Activated T-helper 1 cell treated with anti-CD3 and anti-CD28 coated beads, Interleukin-2, amount 50 U/mL, for 16 hours (primary cell): ENCODE measurements around the gene NEGR1.

Experiments
- DNase-seq, 2 donors: peaks; one replicate each; pipeline ENCODE4 v3.0.0-alpha.2; 2020; ENCODE audit warnings: low read depth in 1 of 2, low spot score in 1 of 2

Gene NEGR1

GRCh38 chr1:71413441-71414175, 868.7 kb downstream of the NEGR1 start:
- DNase-seq, result no peak

- DNase-seq, result no peak
Observed at GRCh38 chr1:71400050-71400449, 882.3 kb downstream of the NEGR1 start.

DNA sequence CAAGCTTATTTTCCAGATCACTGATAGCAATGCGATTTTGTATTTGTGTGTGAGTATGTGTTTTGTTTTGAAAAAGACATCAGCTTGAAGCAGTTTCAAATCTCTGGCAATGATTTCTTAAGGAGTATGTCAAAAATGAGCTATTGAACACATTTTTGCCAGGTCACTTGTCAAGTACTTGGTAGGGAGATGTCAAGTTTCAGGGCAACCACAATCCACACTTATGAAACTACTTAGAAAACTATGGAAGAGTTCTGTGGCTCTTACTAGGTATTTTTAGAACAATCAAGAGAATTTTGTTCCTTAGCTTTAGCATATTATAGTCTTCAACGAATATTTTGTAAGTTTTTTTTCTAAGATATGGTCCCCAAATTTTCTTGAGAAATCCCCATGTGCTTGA, 882.7 kb downstream of the NEGR1 start:
- no peak for DNase-seq

- DNase-seq, result no peak
Observed at GRCh38 chr1:71393301-71393700, 889.0 kb downstream of the NEGR1 start.

DNA sequence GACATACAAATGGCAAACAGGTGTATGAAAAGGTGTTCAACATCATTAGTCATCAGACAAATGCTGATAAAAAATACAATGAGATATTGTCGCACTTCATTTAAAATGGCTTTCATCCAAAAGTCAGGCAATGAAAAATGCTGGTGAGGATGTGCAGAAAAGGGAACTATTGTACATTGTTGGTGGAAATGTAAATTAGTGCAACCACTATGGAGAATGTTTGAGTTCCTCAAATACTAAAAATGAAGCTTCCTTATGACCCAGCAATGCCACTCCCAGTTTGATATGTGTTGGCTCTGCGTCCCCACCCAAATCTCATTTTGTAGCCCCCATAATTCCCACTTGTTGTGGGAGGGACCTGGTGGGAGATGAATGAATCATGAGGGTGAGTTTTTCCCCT, 891.8 kb downstream of the NEGR1 start:
- DNase-seq, result no peak

- DNase-seq, result no peak
Observed at GRCh38 chr1:71377886-71378285, 904.5 kb downstream of the NEGR1 start.

DNA sequence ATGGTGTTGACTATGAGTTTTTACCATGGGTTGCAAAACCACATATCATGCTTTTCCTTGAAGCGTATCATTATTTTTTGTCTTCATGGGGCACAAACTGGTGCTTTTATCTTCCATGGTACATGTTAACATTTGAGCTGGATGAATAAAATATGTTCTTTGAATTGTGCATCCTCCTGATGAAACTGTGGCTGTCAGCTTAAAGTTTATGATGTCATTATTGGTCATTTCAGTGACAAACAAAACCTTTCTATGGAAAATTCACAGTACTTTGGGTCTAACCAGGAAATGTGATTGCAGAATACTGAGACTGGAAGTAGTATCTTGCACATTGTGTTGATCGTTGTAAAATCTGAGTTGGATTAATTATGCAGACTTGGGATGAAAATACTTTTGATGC, 909.8 kb downstream of the NEGR1 start:
- DNase-seq, result no peak

- DNase-seq, result no peak
Observed at GRCh38 chr1:71371581-71371980, 910.8 kb downstream of the NEGR1 start.

DNA sequence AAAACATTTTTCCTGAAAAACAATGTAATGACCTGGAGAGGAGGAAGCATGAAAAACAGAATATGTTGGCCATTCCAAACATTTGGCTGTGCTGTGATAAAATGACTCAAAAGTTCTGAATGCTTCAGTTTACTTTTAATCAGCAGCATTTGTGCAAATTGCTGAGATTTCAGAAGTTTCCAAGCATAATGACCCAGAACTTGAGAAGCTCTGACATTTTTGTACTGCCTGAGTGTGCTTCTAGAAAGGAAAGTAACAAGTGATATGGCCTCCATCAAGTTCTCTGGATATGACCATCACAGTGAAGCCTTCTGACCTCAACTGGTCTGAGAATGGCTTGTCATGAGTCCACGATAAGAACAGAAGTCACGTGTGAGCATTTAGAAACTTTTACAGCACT, 918.1 kb downstream of the NEGR1 start:
- no peak for DNase-seq

- no peak for DNase-seq
Observed at GRCh38 chr1:71362691-71363090, 919.6 kb downstream of the NEGR1 start.

- no peak for DNase-seq
Observed at GRCh38 chr1:71362076-71362475, 920.3 kb downstream of the NEGR1 start.

DNA sequence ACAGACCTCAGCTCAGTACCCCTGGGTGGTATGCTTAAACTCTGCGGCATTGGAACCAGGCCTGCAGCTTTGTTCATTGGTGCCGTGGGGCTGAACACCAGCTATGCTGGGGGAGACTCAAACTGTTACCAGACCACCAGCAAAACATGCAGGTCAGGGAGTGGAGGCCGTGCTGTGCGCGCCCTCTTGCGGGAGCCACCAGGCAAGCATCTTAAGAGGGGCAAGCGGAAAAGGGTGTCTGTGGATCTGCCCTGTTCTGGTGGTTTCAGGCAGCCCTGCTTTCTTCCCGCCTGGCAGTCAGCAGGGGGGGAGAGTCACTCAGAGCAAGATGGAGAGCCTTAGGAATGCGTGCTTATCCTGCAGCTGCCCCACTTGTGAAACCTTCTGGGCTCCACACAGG, 924.6 kb downstream of the NEGR1 start:
- DNase-seq, result no peak

GRCh38 chr1:71351438-71351837, 930.9 kb downstream of the NEGR1 start:
- DNase-seq, result no peak

- DNase-seq, result no peak
Observed at GRCh38 chr1:71350805-71351204, 931.5 kb downstream of the NEGR1 start.

- DNase-seq, result no peak
Observed at GRCh38 chr1:71350330-71350729, 932.0 kb downstream of the NEGR1 start.
